GM19351 (cell line): ENCODE measurements around the gene VPREB1.
"Not testable (repeated sequence)": the region's sequence is repeated elsewhere in the genome, so short reads cannot be mapped to it uniquely, and the experiment has no call there.

Experiments
- ATAC-seq: cut with Tn5 transposase; IDR thresholded peaks from one replicate; pipeline ENCODE4 v1.9.1; 2021; ENCODE audit warnings: mild to moderate bottlenecking, moderate library complexity; ENCODE audit not compliant: unreplicated experiment

The VPREB1 gene

GRCh38 chr22:22292656-22293055 is 48.1 kb downstream of the VPREB1 start:
- not testable (repeated sequence) for ATAC-seq

DNA sequence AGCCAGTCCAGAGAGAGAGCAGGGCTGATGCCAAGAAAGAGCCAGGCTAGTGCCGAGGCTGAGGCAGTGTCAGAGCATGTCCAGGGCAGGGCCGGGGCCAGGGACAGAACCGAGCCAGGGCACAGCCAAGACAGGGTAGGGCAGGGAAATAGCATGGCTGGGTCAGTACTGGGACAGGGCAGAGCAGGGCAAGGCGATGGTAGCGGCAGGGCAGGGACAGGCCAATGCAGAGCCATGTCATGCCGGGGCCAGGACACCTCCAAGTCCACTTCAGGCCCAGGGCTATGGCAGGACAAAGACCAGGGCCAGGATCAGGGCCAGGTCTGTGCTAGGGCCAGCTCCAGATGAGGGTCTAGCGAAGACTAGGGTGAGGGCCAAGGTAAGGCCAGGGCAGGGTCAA is 48.9 kb downstream of the VPREB1 start:
- not testable (repeated sequence) for ATAC-seq

DNA sequence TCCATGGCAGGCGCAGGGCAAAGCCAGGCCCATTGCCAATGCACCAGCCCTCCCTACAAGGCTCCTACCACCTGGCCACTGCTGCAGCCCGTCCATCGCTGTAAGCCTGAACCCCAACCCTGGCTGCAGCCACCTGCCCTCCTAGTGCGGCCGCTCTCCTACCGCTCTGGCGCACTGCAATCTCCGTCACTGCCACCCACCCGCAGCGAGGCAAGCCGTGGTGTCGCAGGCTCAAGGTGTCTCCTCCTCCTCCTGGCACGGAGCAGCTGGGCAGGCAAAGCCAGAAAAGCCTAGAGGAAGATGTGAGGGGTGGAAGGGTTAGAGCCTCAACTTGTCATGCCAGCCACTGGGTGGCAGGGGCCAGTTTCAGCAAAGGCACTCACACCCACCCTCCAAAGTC is 50.1 kb downstream of the VPREB1 start:
- ATAC-seq, result not testable (repeated sequence)
